Measurements from ENCODE around the gene ADGRL1. TPM values are rescaled to one million over a fixed set of nuclear protein-coding genes. Genes with fewer than 3 reads are reported as not detected.
A peak's percentile ranks its signal among the peaks of the same experiment; 100 is the strongest.
"Not testable (repeated sequence)": the region's sequence is repeated elsewhere in the genome, so short reads cannot be mapped to it uniquely, and the experiment has no call there.

ADGRL1 gene
- total RNA-seq, 2 donors from 2014 or later: 70.8 to 82.6 TPM

GRCh38 chr19:14248578-14249011 lies 42.6 kb upstream of the ADGRL1 start:
- Histone ChIP-seq H3K27me3 (ENCODE audit: control insufficient read depth, insufficient read depth, low read length, poor library complexity, severe bottlenecking) (no peaks in the 10 kb centered on the region), H3K27ac (ENCODE audit: low read depth, low read length) (peak overlapping the region; percentile 93), H3K36me3 (ENCODE audit: control insufficient read depth, insufficient read depth, low read length) (no peaks in the 10 kb centered on the region), H3K9ac (ENCODE audit: extremely low read depth, low read length, poor library complexity, severe bottlenecking) (peak overlapping the region; percentile 34), H3K4me3 (ENCODE audit: low read length) (peak overlapping the region; percentile 71), H3K4me1 (ENCODE audit: control insufficient read depth, insufficient read depth, low read length) (no peaks in the 10 kb centered on the region), H3K9me3 (ENCODE audit: control insufficient read depth, low read length) (no peaks in the 10 kb centered on the region)
- Mint-ChIP-seq H3K4me3 (peak overlapping the region; percentile 58), H3K36me3 (ENCODE audit: low read depth) (no peaks in the 10 kb centered on the region), H3K27me3 (ENCODE audit: insufficient read depth) (peaks cover 1% of the 10 kb centered on the region), H3K9me3 (no peaks in the 10 kb centered on the region), H3K4me1 (peaks cover 6% of the 10 kb centered on the region), H3K27ac (no peak overlapping the region)
- WGBS, 2 experiments (ENCODE audit: insufficient coverage in 1 of 2, insufficient read length in 1 of 2): 1 to 2% methylated on average over 10 to 19 of the region's 20 CpGs
- TF ChIP-seq CTCF (conservative IDR thresholded peaks at IDR 0.05): no peak
- peak; percentile 95 for DNase-seq

- H3K4me1 Mint-ChIP-seq, H3K9me3 Mint-ChIP-seq: not testable (repeated sequence)
- H3K4me3 Mint-ChIP-seq: peak overlapping the region; percentile 58
These were observed 41.8 kb upstream of the ADGRL1 start for GRCh38 chr19:14247548-14248471.

GRCh38 chr19:14247205-14247547 lies 41.2 kb upstream of the ADGRL1 start:
- H3K9me3 Mint-ChIP-seq; H3K27me3 Mint-ChIP-seq (ENCODE audit: insufficient read depth); H3K4me3 ChIP-seq (ENCODE audit: low read length); H3K4me1 Mint-ChIP-seq; H3K9me3 ChIP-seq (ENCODE audit: control insufficient read depth, low read length); H3K27me3 ChIP-seq (ENCODE audit: control insufficient read depth, insufficient read depth, low read length, poor library complexity, severe bottlenecking); DNase-seq; H3K36me3 ChIP-seq (ENCODE audit: control insufficient read depth, insufficient read depth, low read length); H3K36me3 Mint-ChIP-seq (ENCODE audit: low read depth); H3K9ac ChIP-seq (ENCODE audit: extremely low read depth, low read length, poor library complexity, severe bottlenecking); H3K4me1 ChIP-seq (ENCODE audit: control insufficient read depth, insufficient read depth, low read length): not testable (repeated sequence)
- 33 to 38% methylated on average over 2 to 6 of the region's 6 CpGs for WGBS, 2 experiments (ENCODE audit: insufficient coverage in 1 of 2, insufficient read length in 1 of 2)
- H3K27ac ChIP-seq (ENCODE audit: low read depth, low read length): peak overlapping the region; percentile 61
- peak overlapping the region; percentile 89 for H3K27ac Mint-ChIP-seq
- peak overlapping the region; percentile 58 for H3K4me3 Mint-ChIP-seq

More at GRCh38 chr19:14247548-14248471, 41.8 kb upstream of the ADGRL1 start:
- Histone ChIP-seq H3K4me3 (ENCODE audit: low read length) (peak overlapping the region; percentile 53), H3K27ac (ENCODE audit: low read depth, low read length) (peak overlapping the region; percentile 61)
- not testable (repeated sequence) for H3K36me3 Mint-ChIP-seq (ENCODE audit: low read depth); H3K27me3 Mint-ChIP-seq (ENCODE audit: insufficient read depth); H3K36me3 ChIP-seq (ENCODE audit: control insufficient read depth, insufficient read depth, low read length); H3K4me1 ChIP-seq (ENCODE audit: control insufficient read depth, insufficient read depth, low read length); H3K9me3 ChIP-seq (ENCODE audit: control insufficient read depth, low read length); H3K27me3 ChIP-seq (ENCODE audit: control insufficient read depth, insufficient read depth, low read length, poor library complexity, severe bottlenecking); H3K9ac ChIP-seq (ENCODE audit: extremely low read depth, low read length, poor library complexity, severe bottlenecking)
- peak overlapping the region; percentile 88 for H3K27ac Mint-ChIP-seq
- DNase-seq: peak; percentile 95
- 5 to 7% methylated on average over 6 to 35 of the region's 38 CpGs for WGBS, 2 experiments (ENCODE audit: insufficient coverage in 1 of 2, insufficient read length in 1 of 2)

GRCh38 chr19:14244393-14244792 lies 38.4 kb upstream of the ADGRL1 start:
- H3K36me3 Mint-ChIP-seq (ENCODE audit: low read depth); H3K27ac Mint-ChIP-seq; H3K4me3 Mint-ChIP-seq; H3K27ac ChIP-seq (ENCODE audit: low read depth, low read length); H3K9ac ChIP-seq (ENCODE audit: extremely low read depth, low read length, poor library complexity, severe bottlenecking); H3K4me1 ChIP-seq (ENCODE audit: control insufficient read depth, insufficient read depth, low read length); DNase-seq; H3K36me3 ChIP-seq (ENCODE audit: control insufficient read depth, insufficient read depth, low read length); H3K9me3 ChIP-seq (ENCODE audit: control insufficient read depth, low read length); H3K4me3 ChIP-seq (ENCODE audit: low read length); H3K27me3 ChIP-seq (ENCODE audit: control insufficient read depth, insufficient read depth, low read length, poor library complexity, severe bottlenecking); H3K9me3 Mint-ChIP-seq; H3K4me1 Mint-ChIP-seq; H3K27me3 Mint-ChIP-seq (ENCODE audit: insufficient read depth): not testable (repeated sequence)
- 88 to 97% methylated on average over 3 to 5 of the region's 5 CpGs for WGBS, 2 experiments (ENCODE audit: insufficient coverage in 1 of 2, insufficient read length in 1 of 2)

GRCh38 chr19:14243718-14244117 lies 37.7 kb upstream of the ADGRL1 start:
- not testable (repeated sequence) for H3K9ac ChIP-seq (ENCODE audit: extremely low read depth, low read length, poor library complexity, severe bottlenecking); H3K4me3 Mint-ChIP-seq; H3K9me3 Mint-ChIP-seq; H3K36me3 ChIP-seq (ENCODE audit: control insufficient read depth, insufficient read depth, low read length); H3K27me3 Mint-ChIP-seq (ENCODE audit: insufficient read depth); H3K36me3 Mint-ChIP-seq (ENCODE audit: low read depth); H3K27ac Mint-ChIP-seq; H3K4me1 ChIP-seq (ENCODE audit: control insufficient read depth, insufficient read depth, low read length); H3K4me1 Mint-ChIP-seq; H3K4me3 ChIP-seq (ENCODE audit: low read length); H3K9me3 ChIP-seq (ENCODE audit: control insufficient read depth, low read length); H3K27ac ChIP-seq (ENCODE audit: low read depth, low read length); H3K27me3 ChIP-seq (ENCODE audit: control insufficient read depth, insufficient read depth, low read length, poor library complexity, severe bottlenecking)
- 89 to 93% methylated on average over 8 to 11 of the region's 12 CpGs for WGBS, 2 experiments (ENCODE audit: insufficient coverage in 1 of 2, insufficient read length in 1 of 2)
- peak; percentile 39 for DNase-seq

Data from endodermal cell (in vitro differentiated cells).